Heart left ventricle (tissue), 13 donors: ENCODE results near the gene ACADL.
"Not testable (repeated sequence)": the region's sequence is repeated elsewhere in the genome, so short reads cannot be mapped to it uniquely, and the experiment has no call there.

Experiments
- CTCF ChIP-seq, 12 donors: fragments of 200-600 bp; sonication (generic) in 4 of 12; IDR thresholded peaks; one replicate each; pipeline versions ENCODE4 v1.5.0 to v1.8.0; 2018 to 2022; ENCODE audit warnings: antibody characterized with exemption in 12 of 12, mild to moderate bottlenecking in 5 of 12
- POLR2A ChIP-seq, 2 donors: fragments of 450-650 bp; IDR thresholded peaks; one replicate each; pipeline ENCODE4 v1.6.1; 2017; ENCODE audit warnings: antibody characterized with exemption in 2 of 2, mild to moderate bottlenecking in 2 of 2, moderate library complexity in 2 of 2
- donor health status: ischemic (EF 13 %, LVEDD 7.1; RV severe dilation, severe dysfunction).
- donor health status: DM: no; HTN: yes; CAD: no.
- donor health status: DM: no; HTN: no; CAD: no.
- donor health status: ischemic (EF 25% LVEDD 6.9; RV normal size, moderate dysfunction).
- donor health status: ischemic (EF 25% LVEDD 5.7; RV mildly dilated, moderate dysfunction).
- donor health status: ischemic (EF 35%, LVEDD 5.7; RV mildly dilated, moderate dysfunction).
- donor health status: nonischemic (EF 11% LVEDD 7.7; RV severe dilation, severe dysfunction).
- donor health status: DM: yes; HTN: yes; CAD: no.
- donor health status: PGD.
- donor health status: ischemic (EF 29% LVEDD 5.4; RV normal size, mild dysfunction).
- donor health status: nonischemic (EF 23%, LVEDD 6.1; RV moderate dilation, normal function).

GRCh38 chr2:210181606-210182088 is 43.6 kb downstream of the ACADL start:
- not testable (repeated sequence) for TF ChIP-seq CTCF, POLR2A (IDR thresholded peaks at IDR 0.05)
